ENCODE results near the gene ORM1.

ORM1 gene

DNA sequence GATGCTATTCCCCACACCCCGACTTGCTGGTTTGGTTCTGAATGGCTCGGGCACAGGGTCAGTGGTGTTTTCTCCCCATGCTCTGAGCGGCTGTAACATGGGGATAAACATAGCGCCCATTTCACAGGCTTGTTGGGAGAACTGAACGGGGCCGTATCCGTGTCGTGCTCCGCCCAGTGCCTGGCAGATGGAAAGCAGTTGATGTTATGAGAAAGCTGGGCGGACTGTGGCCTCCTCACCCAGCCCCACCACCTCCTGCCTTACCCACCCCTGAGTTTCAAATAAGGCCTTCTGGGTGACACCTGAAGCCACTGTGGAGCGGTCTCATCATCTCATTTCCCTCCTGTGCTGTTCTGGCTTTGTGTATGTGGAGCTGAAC lies 21.3 kb downstream of the ORM1 start:
- DNase-seq (ENCODE audit: low spot score) = no peak

DNA sequence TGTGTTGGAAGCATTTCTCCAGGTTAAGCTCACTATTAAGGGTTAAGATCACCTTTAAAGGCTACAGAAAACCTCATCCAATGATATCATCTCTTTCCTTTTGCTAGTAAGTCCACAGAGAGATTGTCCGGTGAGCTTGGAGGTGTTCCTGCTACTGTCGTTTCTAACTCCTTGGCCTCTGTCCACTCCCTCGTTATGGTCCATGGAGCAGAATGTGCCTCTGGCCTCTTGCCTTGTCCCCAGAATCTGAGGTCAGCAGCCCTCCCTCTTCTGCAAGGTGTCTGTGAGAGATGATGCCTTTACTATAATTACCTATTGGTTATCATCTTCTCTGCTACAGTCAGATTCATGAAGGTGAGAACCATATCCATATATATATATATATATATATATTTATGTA lies 21.8 kb downstream of the ORM1 start:
- no peak for DNase-seq (ENCODE audit: low spot score)

DNA sequence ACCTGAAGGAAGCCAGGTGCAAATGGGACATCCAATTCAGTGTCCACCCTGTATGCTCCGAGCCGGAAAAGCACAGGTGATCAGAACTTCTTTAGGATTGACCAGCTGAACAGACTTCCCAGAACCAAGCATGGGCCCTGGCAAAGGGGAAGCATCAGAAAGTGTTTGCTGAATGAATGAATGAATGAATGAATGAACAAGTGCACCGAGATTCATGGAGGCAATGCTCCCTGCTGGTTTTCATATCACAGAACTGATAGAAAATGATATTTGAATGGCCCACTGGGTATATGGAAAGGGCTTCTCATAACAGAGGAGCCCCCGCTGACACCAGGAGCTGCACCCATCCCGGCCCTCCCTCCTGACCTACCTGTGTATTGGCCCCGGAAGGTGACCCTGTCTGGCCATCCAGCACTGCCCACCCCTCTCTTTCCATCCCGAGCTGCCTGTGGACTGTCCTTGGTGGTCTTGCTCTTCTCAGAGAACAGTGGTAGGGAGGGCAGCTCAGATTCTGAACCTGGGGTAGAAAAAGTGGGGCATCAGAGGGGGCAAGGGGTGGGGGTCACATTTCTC lies 22.7 kb downstream of the ORM1 start:
- DNase-seq (ENCODE audit: low spot score) = no peak

DNA sequence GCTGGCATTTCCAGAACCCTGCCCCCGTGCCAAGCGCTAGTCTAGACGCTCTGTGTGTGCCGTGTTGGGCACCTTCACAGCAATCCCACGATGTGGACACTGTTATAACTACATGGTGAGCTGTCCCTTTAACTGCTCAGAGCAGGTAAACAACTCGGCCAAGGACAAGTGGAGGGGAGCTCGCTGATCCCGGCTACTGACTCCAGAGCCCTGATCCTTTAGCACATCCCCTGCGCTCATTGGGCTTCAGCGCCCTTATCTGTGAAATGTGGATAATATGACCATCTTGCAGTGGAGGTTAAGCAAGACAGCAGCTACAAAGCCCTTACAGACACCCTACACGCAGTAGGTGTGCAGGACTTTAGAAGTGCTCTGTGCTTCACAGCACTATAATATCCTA lies 23.2 kb downstream of the ORM1 start:
- no peak for DNase-seq (ENCODE audit: low spot score)

DNA sequence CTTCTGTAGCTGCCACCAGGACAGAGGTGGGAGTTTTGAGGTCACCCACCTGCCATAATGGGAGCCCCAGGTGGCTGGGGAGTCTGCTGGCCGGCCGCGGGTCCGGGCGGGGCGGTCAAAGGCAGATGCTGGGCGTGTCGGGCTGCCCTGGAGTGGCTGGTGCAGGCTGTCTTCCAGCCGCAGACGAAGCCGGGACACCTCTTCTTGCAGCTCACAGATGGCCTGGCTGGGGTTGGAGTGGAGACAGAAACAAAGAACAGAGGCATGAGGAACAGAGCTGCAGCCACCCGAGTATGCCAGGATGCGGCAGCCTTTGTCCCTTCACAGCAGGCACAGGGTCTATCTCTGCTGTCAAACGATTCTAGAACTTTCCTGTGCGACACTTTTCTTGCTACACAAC lies 24.8 kb downstream of the ORM1 start:
- no peak for DNase-seq (ENCODE audit: low spot score)

DNA sequence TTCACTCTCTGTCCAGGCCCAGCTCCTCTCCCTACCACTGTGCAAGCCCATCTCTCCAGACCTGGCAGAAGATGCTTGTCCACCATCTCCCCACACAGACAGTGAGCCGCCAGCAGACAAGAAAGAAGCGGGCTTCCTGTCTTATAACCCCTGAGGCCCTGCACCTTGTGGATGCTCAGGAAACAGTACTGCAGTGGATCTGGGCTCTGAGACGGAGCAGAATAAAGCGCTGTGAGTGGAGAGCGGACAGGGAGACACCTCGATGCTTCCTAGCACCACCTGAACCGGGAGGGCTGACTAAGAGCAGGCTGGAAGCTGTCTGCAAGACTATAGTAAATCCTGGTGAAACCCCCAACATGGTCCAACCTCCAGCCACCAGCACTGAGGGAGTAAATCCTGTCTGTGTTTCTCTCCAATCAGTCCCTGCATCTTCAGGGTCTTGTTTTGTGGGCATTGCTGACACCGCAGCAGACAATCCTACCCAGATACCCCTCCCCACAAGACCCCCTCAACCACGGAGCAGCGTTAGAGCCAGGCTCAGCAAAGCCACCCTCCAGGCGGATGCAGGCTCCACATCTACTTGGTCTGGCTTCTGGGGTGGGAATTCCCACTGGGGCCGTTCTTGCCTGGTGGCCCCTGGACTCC lies 25.5 kb downstream of the ORM1 start:
- DNase-seq (ENCODE audit: low spot score) = no peak

DNA sequence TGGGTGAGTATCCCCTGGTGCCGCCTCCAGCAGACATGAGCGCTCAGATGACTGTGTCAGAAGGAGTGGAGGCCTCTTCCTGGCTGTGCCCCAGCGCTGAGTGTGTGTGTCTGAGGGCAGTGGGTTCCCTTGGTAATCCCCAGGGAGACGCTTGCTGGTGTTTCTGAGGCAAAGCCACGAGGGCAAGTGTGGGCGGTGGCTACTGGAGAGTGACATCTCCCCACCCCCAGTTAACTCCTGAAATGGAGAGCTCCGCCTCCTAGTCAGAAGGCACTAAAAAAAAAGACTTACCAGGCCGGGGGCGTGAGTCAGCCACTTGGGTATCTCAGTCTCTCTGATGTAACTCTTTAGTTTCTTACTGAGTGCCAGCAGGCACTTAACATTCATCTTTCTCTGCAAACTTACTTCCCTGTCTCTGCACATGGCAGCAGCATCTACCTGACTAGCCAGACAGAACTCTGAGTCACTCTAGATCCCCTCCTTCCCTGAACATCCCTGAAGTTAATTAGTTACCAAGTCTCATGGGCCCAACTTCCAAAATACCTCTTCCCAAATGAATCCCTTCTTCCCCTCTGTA lies 26.1 kb downstream of the ORM1 start:
- no peak for DNase-seq (ENCODE audit: low spot score)

DNA sequence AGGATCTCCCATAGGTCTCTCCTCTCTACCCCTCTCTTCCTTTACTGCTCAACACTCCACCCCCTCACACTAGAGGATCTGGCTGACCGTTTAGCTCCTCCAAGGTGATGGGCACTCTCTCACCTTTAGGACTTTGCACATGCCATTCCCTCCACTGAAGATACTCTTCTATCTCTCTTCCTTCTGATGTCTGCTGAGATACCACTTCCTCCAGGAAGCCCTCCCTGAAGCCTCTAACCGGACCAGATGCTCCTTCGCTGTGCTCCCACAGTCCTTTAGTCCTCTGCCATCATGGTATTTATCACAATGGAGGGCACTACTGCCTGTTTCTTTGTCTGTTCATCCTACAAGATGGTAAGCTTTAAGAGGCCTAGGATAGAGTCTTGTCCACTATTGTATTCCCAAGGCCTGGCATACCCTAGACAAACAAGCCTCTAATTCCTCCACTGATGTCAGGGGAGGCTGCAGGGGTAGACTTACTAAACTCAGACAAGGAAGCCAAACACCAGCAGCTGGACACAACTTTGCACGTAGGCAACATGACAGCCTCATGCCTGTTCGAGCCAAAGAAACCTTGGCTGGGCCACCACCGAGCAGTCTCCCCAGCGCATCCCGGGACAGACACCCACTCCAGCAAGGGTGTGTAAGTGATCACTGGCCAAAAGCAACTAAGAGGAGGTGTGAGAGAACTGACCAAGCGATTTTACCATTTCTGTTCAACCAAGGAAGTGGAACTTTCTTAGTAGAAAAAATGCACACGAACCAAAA lies 27.0 kb downstream of the ORM1 start:
- no peak for DNase-seq (ENCODE audit: low spot score)

DNA sequence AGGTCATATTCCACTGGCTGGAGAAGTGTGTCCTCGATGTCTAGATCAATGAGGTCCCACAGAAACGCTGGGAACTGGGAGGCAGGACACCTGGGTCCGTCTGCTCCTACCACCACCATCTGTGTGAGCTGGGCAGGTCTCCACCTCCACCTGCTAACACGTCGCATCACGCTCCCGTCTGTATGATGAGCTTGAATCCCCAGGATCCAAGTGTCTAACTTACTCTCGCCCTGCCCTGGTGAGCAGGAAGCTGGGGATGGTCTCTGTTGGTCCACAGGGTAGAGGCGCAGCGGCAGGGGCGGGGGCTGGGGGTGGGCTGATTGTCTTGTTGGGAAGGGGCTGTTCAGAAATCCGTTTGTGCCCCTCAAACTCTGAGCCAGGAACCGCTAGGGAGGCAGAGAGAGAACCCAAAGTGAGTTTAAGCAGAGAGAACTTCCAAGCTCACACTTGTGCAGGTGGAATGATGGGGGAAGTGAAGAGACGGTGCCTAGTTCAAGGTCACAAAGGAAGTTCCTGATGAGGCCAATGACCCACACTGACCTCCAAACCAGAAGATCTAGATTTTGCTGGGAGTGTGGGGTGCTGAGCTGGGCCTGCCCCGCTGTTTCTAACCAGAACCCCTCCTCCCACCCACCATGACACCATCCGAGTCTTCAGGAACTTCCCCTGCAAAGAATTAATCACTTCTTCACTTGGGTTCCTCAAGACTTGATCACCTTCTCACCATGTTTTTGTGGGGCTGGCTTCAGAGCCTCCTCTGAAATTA lies 27.9 kb downstream of the ORM1 start:
- no peak for DNase-seq (ENCODE audit: low spot score)

DNA sequence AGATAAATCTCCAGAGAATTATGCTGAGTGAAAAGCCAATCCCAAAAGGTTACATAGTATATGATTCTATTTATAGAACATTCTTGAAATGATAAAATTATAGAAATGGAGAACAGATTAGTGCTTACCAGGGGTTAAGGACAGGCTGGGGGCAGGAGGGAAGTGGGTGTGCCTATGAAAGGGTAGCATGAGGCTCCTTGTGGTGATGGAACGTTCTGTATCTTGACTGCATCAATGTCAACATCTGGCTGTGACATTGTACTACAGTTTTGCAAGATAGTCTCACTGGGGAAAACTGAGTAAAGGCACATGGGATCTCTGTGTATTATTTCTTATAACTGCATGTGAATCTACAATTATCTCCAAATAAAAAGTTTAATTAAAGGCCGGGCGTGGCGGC lies 29.0 kb downstream of the ORM1 start:
- DNase-seq (ENCODE audit: low spot score) = no peak

DNA sequence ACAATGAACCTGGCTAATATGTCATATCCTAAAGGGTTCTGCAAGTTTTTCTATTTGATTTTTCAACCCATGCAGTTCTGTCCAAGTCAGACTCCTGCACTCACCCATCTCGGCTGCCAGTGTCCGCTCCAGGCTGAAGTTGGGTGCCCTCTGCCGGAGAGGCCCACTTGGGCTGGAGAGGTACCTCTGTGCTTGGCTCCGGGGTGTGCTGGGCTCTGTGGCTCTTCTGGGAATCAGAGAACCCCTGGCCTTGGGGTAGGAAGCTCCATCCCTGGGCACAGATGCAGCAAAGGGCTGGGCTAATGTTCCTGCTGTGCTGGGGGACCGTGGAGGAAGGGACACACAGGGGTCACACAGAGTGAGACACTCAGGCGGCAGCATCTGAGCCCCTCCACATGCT lies 32.9 kb downstream of the ORM1 start:
- DNase-seq (ENCODE audit: low spot score) = no peak

DNA sequence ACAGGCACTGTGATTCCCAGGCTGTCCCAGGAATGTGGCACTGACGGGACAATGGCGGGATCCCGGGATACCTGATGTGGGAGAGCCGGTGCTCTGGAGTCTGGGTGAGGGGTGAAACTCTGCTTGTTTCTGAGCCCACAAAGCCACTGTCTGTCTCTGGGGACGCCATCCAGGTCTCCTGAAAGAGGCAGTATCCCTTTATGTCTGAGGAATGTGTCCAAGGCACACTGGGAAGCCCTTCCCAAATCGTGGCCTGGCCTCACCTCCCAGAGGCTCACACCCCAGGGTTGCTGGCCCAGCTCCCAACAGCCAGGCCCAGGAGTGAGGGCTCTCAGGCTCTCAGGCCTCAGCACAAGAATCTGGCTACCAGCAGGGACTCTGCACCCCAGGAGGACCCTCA lies 33.9 kb downstream of the ORM1 start:
- no peak for DNase-seq (ENCODE audit: low spot score)

DNA sequence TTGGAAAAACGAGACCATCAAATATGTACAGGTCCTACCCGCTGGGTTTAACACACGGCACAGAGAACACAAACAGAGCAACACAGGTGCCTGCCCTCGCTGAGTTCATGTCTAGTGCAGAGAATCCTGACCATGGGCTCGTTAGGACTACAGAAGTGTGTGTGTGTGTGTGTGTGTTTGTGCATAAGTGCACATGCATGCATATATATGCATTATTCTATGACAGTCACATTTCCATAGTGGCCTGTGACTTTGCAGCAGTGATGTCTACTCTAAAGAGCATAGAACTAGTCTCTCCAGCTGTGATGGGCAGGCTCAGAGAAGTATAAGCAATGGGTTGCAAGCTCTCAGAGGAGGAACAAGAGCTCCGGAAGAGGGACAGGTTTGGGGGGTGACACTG lies 34.5 kb downstream of the ORM1 start:
- DNase-seq (ENCODE audit: low spot score) = no peak

DNA sequence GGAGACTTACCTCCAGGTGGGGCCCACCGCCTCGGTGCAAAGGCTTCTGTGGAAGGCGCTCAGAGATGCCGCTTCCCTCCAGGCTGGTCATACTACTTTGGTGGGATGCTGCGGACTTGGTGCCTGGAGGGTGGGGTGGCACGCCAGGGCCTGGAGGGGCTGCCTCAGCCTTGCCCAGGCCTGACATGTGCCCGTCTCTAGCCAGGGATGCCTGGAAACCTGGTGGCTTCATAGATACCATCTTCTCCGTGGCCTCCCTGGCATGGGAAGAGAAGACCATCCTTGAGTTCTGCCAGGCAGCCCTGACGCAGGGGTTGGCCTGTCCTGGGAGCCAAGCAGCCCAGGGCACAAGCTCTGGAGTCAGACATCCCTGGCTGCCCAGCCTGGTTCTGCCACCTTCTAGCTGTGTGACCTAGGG lies 35.0 kb downstream of the ORM1 start:
- DNase-seq (ENCODE audit: low spot score) = no peak

DNA sequence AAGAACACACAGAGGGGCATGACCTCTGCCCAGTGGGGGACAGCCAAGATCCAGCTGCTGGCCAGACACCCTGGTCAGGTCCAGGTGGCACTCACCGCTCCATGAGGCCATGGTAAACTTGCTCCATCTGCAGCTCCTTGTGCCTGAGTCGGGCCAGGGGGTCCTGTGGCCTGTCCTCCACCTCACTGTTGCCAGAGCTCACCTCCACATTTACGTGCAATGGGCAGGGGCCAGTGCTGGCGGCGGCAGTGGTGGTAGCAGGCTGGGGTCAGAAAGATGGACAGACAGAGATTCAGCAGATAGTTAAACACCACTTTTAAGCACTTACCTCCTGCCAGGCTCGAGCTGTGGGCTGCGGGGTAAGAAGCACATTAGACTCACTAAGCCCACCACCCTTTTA lies 36.9 kb downstream of the ORM1 start:
- no peak for DNase-seq (ENCODE audit: low spot score)

DNA sequence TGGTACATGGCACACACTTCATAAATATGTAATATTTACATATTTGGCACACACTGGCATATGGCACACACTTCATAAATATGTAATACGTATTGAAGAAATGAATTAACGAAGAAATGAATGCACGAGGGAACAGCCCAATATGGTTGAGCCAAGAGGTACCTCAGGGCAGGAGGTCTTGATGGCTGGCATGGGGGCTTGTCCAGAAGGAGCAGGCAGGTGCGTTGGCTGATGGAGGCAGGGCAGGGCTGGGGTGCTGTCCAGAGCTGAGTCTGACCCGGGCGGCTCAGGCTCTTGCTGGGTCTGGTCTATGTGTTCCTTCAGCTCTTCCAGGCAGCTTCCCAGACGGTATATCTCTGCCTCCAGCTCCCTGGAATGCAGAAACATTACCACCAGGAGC lies 38.6 kb downstream of the ORM1 start:
- DNase-seq (ENCODE audit: low spot score) = no peak

DNA sequence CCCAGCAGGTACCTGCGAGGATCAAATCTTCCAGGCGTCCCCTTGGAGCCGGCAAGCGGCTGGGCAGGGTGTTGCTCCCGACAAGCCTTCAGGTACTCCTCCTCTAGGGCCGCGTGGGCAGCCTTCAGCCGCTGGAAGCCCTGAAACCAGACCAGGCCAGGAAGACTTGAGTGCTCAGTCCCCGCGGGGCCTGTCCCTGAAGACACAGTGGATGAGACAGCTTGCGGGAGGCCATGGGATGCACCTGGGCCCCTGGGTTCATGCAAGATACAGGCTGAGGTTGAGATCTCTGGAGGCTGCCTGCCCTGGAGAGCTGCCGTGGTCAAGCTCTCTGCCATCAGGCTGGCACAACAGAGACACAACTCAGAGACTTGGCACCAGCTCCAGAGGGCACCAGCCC lies 39.5 kb downstream of the ORM1 start:
- no peak for DNase-seq (ENCODE audit: low spot score)

DNA sequence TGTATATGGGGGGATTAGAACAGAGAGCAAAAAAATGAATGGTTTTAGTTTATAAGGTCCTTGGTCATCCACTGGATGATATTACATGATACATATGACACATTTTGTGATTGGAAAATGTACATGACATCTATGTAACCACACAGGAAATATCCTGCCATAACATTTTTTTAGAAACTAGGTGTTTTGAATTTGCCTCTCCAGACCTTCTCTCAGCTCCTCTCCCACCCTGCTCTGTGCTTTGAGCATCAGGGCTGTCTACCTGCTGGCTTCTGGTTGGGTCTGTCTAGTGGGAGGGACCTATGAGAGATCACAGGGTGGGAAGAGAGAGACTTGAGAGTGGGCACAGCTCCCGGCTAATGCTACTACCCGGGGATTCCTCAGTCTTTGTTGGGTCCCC lies 40.5 kb downstream of the ORM1 start:
- DNase-seq (ENCODE audit: low spot score) = no peak

DNA sequence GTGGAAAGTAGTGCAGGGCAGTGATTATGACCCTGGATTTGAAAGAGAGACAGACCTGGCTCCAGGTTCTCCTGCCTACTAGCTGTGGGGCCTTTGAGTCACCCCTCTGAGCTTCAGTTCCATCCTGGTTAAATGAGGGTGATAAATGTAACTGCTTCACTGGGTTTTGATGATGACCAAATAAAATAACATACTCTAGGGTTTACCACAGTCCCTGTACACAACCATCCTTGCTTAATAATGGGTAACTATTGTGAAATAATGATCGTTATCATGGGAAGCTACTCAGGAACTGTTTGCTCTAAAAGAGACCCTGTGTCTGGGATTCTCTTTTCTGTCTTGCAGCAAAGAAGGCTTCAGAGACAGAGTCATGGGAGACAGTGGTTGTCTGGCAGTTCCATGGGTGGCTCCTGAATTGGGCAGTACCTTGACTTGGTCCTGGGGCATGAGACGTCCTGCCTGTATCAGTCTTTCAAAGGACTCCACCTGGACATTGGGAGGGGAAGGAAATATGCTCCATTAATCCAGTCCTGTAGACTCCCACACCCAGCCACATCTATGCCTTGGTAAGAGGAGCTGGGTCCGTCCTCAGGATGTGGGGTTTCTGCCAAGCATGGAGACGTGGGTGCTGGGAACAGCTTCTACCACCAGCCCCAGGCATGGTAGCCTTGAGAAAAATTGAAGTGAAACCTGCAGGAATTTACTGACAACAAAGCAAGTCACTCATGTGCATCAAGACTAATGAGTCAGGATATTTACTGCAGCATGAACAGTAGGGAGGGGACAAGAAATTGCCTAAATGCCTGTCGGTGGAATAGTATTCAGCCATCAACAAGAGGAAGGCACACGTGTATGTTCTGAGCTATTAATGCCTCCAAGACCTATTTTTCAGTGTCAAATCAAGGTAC lies 41.5 kb downstream of the ORM1 start:
- DNase-seq (ENCODE audit: low spot score) = no peak

DNA sequence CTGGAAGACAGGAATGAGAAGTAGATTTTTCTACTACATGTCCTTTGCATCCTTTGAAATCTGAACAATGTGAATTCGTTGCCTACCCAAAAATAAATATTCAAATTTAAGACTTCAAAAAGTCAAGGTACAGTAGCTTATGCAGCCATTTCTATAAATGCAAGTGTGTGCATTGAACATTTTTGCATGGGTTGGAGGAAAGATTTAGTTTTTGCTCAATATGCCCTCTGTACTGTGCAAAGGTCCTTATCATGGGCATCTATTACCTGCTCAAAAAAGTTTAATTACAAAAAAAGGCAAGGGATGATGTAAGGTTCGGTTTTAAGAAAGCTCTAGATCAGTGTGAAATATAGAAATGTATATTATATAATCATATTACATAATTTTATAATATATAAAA lies 42.3 kb downstream of the ORM1 start:
- no peak for DNase-seq (ENCODE audit: low spot score)

DNA sequence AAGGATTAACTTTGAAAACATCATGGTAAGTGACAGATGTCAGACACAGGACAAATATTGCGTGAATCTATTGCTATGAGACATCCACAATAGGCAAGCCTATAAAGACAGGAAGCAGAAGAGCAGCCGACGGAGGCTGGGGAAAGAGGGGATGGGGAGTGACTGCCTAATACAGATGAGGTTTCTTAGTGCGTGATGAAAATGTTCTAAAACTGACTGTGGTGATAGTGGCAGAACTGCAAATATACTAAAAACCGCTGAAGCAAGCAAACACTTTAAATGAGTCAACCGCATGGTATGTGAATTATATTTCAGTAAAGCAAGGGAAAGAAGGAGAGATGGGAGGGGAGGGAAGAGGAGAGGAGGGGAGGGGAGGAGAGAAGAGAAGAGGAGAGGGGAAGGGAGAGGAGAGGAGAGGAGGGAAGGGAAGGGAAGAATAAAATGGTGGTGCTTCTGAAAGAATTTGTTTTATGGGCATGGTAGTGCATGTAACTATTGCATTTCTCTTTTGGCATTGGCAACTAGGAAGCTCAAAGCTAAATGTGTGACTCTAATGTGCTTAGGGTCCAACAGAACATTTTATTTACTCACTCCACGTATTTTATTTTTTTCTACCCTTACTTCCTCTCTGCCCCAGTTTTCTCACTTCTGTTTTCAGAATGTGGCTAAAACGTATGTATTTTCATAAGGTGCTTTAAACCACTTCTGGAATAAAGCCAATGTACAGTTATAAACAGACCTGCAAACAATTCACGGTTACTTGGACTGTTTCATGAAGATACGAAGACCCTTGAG lies 43.6 kb downstream of the ORM1 start:
- no peak for DNase-seq (ENCODE audit: low spot score)

Measured in HuH-7.5 (cell line).